H4 (cell line): ENCODE results near the gene HOXD13. TPM values are rescaled to one million over a fixed set of nuclear protein-coding genes. Genes with fewer than 3 reads are reported as not detected.
A peak's percentile ranks its signal among the peaks of the same experiment; 100 is the strongest.

Experiments used
- DNase-seq: peaks from one replicate; pipeline ENCODE4 v3.0.0-alpha.2; 2015; ENCODE audit warnings: low spot score
- total RNA-seq: library from RNA; depleted of rRNA; stranded (reverse); fragments of >200 nt; shearing (Covaris generic); gene quantifications from 2 replicates; pipeline ENCODE4 v1.2.3, GENCODE V29; 2014

Gene HOXD13
- total RNA-seq, 1 experiment from 2014 or later, result 4.8 TPM

GRCh38 chr2:176118601-176119339, 26.2 kb downstream of the HOXD13 start:
- DNase-seq, result peak; percentile 64

- no peak for DNase-seq
These were observed 28.1 kb downstream of the HOXD13 start for GRCh38 chr2:176120364-176121189.

- DNase-seq, result no peak
These were observed 28.9 kb downstream of the HOXD13 start for GRCh38 chr2:176121190-176122051.

GRCh38 chr2:176122052-176122682, 29.6 kb downstream of the HOXD13 start:
- no peak for DNase-seq

GRCh38 chr2:176122683-176123410, 30.3 kb downstream of the HOXD13 start, which contains the start of gene HOXD9:
HOXD9 (plus strand) TSS chr2:176122719; CDS start chr2:176122769, 50 bp downstream.
- DNase-seq, result peak; percentile 63

- DNase-seq, result no peak
These were observed 31.0 kb downstream of the HOXD13 start for GRCh38 chr2:176123411-176124109.

GRCh38 chr2:176124110-176124946, 31.8 kb downstream of the HOXD13 start:
- DNase-seq, result no peak

- no peak for DNase-seq
These were observed 32.6 kb downstream of the HOXD13 start for GRCh38 chr2:176124947-176125771.

GRCh38 chr2:176125772-176126054, 33.2 kb downstream of the HOXD13 start:
- DNase-seq, result no peak

- no peak for DNase-seq
These were observed 34.6 kb downstream of the HOXD13 start for GRCh38 chr2:176126929-176127773.

GRCh38 chr2:176127774-176128072, 35.2 kb downstream of the HOXD13 start:
- DNase-seq, result no peak

- DNase-seq, result no peak
These were observed 35.9 kb downstream of the HOXD13 start for GRCh38 chr2:176128172-176128981.

GRCh38 chr2:176128982-176129796, 36.7 kb downstream of the HOXD13 start, which contains the start of gene HOXD8:
HOXD8 (plus strand) TSS chr2:176129705; CDS start chr2:176130367, 662 bp downstream.
- no peak for DNase-seq

- no peak for DNase-seq
These were observed 37.3 kb downstream of the HOXD13 start for GRCh38 chr2:176129813-176130146.

- no peak for DNase-seq
These were observed 37.8 kb downstream of the HOXD13 start for GRCh38 chr2:176130147-176130956.
